ENCODE results near the gene AIFM1.

GRCh38 chrX:130145123-130145522, 20.5 kb downstream of the AIFM1 start:
- TF ChIP-seq CTCF (IDR thresholded peaks at IDR 0.05) = no peak
- no peak for TF ChIP-seq POLR2A (IDR thresholded peaks at IDR 0.05)

All from lower leg skin (tissue), 3 donors.